Brain microvascular endothelial cell (primary cell): ENCODE data around the gene PSMA7.
"Not testable (repeated sequence)": the region's sequence is repeated elsewhere in the genome, so short reads cannot be mapped to it uniquely, and the experiment has no call there.

Experiments
- DNase-seq: peaks from one replicate; pipeline ENCODE4 v3.0.0-alpha.2; 2020
- H3K27ac ChIP-seq: fragments of 250-450 bp; sonication (Bioruptor Pico); 2 replicates; pipeline ENCODE4 v1.5.1; 2020; ENCODE audit warnings: mild to moderate bottlenecking, moderate library complexity
- H3K27me3 ChIP-seq: fragments of 250-450 bp; sonication (Bioruptor Pico); replicated peaks from 2 replicates; pipeline ENCODE4 v1.5.1; 2020; ENCODE audit warnings: mild to moderate bottlenecking
- H3K36me3 ChIP-seq: fragments of 250-450 bp; sonication (Bioruptor Pico); replicated peaks from 2 replicates; pipeline ENCODE4 v1.5.1; 2020; ENCODE audit warnings: mild to moderate bottlenecking
- H3K4me3 ChIP-seq: 2 replicates; pipeline ENCODE4 v1.5.1; 2011; ENCODE audit warnings: low read depth, mild to moderate bottlenecking, control low read depth, low read length, moderate library complexity
- CTCF ChIP-seq: IDR thresholded peaks from 2 replicates; pipeline ENCODE4 v1.5.1; 2011; ENCODE audit warnings: low read depth, mild to moderate bottlenecking, moderate library complexity, low read length, control low read depth, inconsistent platforms; ENCODE audit errors: missing control alignments
- in situ Hi-C: cut with HindIII; loops from 2 replicates; pipeline ENCODE4 v1.10.0; 2017; ENCODE audit warnings: low sequenced_read_pairs, low pct_ligation_motif_present

Gene PSMA7

GRCh38 chr20:62117362-62117646 is 25.9 kb downstream of the PSMA7 start:
- Histone ChIP-seq H3K27ac (no peak overlapping the region), H3K27me3 (peaks cover 8% of the 10 kb centered on the region), H3K4me3 (no peak overlapping the region), H3K36me3 (no peaks in the 10 kb centered on the region)
- TF ChIP-seq CTCF: no peak
- in situ Hi-C loops: no loop called here
- DNase-seq: no peak

GRCh38 chr20:62116558-62117361 is 26.4 kb downstream of the PSMA7 start:
- H3K27me3 ChIP-seq: peaks cover 8% of the 10 kb centered on the region
- H3K36me3 ChIP-seq: no peaks in the 10 kb centered on the region
- H3K27ac ChIP-seq: no peak overlapping the region
- no peak for TF ChIP-seq CTCF
- no peak overlapping the region for H3K4me3 ChIP-seq
- in situ Hi-C loops: no loop called here
- no peak for DNase-seq

GRCh38 chr20:62115800-62116407 is 27.3 kb downstream of the PSMA7 start:
- in situ Hi-C loops, H3K4me3 ChIP-seq, H3K27ac ChIP-seq, H3K36me3 ChIP-seq, H3K27me3 ChIP-seq, DNase-seq: not testable (repeated sequence)

- in situ Hi-C loops: no loop called here
- no peak overlapping the region for H3K4me3 ChIP-seq
- TF ChIP-seq CTCF: no peak
- H3K27me3 ChIP-seq: peaks cover 8% of the 10 kb centered on the region
- H3K27ac ChIP-seq: no peak overlapping the region
- no peaks in the 10 kb centered on the region for H3K36me3 ChIP-seq
- DNase-seq: no peak
Measured at GRCh38 chr20:62114894-62115293, 28.3 kb downstream of the PSMA7 start.

GRCh38 chr20:62112368-62112767 is 30.8 kb downstream of the PSMA7 start:
- TF ChIP-seq CTCF: no peak
- Histone ChIP-seq H3K27ac (no peak overlapping the region), H3K4me3 (no peak overlapping the region), H3K36me3 (no peaks in the 10 kb centered on the region), H3K27me3 (peaks cover 3% of the 10 kb centered on the region)
- DNase-seq: no peak
- in situ Hi-C loops: no loop called here

GRCh38 chr20:62111148-62111547 is 32.0 kb downstream of the PSMA7 start:
- H3K27me3 ChIP-seq: no peaks in the 10 kb centered on the region
- DNase-seq: no peak
- no peaks in the 10 kb centered on the region for H3K36me3 ChIP-seq
- no peak for TF ChIP-seq CTCF
- H3K27ac ChIP-seq: no peak overlapping the region
- H3K4me3 ChIP-seq: no peak overlapping the region
- in situ Hi-C loops: no loop called here
